HS-27A (cell line): ENCODE data around the gene RPA1.
"Not testable (repeated sequence)": the region's sequence is repeated elsewhere in the genome, so short reads cannot be mapped to it uniquely, and the experiment has no call there.

ENCODE experiments used
- DNase-seq: peaks from one replicate; pipeline ENCODE4 v3.0.0-alpha.2; 2012; ENCODE audit warnings: low read depth, missing footprints

Gene RPA1

DNA sequence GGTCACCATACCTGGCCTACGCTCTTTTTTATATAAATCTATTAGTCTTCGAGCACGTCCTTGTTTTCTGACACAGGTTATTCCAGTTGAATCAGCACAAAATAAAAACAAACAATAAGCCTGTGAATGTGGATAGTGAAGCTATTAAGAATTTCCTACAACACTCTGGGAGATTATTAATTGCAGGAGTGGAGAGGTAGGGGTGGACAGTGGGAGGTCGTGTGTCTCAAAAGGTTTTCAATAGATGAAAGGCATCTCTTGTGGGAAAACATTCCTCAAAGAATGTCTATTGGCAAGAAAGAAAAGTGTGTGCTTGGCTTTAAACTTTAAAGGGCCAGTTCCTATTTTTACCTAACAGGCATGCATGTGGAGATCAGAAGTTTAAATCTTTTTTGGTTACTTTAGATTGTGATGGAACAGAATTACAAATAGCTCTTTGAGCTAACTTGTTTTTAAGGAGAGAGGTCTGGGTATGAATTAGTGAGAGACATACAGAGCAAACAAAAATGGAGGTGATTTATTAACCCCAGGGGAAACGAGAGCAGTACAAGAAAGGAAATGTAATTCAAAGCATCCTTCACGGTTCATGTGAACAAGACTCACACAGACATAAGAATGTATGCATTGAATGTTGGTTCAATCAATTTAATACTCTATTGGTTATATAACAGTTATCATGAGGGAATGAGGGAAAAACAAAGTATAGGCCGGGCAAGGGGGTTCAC lies 9.1 kb upstream of the RPA1 start:
- DNase-seq, result no peak

DNA sequence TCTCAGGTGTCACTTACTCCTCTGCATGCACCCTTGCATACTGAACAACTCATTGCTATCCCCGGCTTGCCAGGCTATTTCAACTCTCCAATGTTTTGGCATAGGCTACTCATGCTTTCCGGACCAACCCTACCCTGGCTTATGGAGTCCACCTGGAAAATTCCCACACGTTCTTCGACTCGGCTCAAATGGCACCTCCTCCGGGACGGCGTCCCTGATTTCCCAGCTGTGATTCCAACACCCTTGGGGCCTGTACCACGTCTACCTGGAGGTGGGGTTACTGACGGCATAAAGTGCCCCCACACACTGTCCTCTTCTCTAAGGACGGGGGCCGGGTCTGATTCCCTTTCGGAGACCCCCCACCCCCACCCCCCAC lies 601 bp upstream of the RPA1 start:
- no peak for DNase-seq

DNA sequence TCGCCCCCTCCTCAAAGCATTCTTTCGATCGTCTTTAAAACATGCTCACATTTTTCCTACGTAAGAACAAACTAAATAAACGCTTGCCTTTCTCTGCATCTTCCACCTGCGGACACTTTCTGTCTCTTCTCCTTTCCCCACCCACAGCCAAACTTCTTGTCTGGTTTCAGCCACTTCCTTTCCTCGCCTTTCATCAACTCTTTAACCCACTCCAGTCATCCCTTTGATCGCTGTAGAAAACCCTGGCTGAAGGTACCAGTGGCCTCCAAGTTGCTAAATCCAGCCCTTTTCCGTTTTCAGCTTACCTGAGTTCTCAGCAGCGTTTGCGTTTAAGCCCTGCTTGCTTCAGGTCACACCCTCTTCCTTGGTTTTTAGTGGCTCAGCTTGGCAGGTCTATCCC lies 483 bp downstream of the RPA1 start:
- DNase-seq, result no peak

DNA sequence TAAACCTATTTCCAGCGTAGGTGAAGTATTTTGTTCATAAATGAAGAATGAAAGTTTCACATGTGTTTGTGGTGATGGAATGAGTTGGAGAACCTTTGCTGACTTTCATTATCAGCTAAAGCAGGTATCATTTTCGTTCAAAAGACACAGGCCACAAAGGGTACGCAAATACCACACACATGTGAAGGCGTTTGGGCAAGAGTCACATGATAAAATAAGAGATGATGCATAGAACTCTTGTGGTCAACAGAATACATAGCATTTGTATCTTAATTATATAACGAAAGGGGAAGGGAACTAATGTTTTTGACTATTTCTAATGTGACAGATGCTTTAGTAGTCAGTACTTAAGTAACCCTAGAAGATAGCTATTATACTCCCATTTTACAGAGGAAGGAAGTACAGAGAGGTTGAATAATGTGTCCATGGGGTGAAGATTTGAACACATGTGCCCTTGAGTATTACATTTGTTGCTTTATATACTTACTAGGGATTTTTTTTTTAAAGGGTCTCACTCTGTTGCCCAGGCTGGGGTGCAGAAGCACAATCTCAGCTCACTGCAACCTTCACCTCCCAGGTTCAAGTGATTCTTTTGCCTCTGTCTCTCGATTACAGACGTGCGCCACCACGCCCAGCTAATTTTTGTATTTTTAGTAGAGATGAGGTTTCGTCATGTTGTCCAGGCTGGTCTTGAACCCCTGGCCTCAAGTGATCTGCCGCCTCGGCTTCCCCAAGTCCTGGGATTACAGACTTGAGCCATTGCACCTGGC lies 4.8 kb downstream of the RPA1 start:
- DNase-seq, result no peak

DNA sequence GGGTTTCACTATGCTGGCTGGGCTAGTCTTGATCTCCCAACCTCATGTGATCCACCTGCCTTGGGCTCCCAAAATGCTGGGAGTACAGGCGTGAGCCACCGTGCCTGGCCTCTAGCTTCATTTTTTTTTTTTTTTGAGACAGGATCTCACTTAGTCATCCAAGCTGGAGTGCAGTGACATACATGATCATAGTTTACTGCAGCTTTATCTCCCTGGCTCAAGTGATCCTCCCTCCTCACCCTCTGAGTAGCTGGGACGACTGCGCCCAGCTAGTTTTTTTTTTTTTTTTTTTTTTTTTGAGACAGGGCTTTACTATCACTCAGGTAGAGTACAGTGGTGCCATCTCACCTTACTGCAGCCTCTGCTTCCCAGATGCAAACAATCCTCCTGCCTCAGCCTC lies 9.7 kb downstream of the RPA1 start:
- DNase-seq, result no peak

DNA sequence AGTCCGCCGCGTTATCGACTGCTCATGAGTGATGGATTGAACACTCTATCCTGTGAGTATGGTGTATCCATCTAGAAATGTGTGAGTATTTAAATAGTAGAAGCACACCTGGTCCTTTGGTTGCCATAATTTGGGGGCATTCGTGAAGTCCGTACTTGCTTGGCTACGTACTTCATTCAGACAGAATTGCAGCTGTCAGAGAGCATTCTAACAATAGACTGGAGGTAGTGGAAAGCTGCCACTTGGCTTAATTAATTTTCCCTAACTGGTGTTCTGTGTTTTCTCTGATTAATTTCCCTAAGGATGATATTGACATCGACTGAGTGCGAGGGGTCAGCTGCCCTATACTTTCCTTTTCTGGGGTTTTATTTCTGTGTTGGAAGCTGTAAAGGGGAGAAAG lies 14.1 kb downstream of the RPA1 start:
- no peak for DNase-seq

DNA sequence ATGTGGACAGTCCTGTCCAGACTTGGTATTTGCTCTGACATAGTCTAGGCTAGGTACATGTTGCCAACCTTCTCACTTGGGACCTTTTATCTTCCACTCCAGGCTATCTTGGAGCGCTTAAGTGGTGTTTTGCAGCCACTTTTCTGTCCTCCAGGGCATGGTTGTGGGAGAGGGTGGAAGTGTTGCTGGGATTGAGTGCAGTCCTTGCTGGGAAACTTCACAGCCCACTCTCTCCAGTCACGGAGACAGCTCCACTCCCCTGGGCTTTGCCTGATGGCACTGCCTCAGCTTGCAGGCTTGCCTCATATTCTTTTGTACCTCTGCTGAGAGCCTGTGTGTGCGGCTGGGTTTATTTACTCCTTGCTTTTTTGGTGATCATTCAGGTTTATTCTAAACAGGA lies 17.4 kb downstream of the RPA1 start:
- DNase-seq, result no peak

DNA sequence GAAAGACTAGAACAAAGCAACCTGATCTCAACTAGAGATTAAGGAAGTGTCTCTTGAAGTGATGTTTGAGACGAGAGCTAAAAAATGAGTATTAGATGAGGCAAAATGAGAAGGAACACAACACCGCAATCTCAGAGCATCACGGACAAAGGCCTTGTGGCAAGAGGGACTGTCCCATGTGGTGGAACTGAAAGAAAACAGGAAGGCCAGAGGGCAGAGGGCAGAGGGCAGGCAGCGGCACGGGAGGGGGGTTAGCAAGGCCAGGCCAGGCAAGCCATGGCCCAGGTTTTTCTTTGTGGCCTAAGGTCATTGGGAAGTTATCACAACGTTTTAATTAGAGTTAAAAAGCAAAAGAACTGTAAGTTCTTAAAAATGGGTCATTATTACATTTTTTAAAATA lies 22.5 kb downstream of the RPA1 start:
- DNase-seq, result no peak

DNA sequence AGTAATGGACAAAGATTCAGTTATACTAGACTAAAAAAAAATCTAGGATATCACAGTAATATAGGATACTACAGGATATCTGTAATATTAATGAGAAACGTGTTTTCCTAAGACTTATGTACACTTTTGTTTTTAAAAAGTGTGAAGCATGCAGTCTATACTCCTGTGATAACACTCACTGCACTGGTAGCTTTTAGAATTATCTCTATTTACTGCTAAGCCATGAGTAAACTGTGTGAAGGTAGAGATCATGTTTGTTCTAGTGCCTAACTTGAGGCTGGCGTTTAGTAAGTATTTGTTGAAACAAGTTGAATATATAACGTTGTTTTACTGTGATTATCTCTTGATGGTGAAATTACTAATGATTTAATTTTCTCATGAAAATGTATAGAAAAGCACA lies 23.9 kb downstream of the RPA1 start:
- no peak for DNase-seq

DNA sequence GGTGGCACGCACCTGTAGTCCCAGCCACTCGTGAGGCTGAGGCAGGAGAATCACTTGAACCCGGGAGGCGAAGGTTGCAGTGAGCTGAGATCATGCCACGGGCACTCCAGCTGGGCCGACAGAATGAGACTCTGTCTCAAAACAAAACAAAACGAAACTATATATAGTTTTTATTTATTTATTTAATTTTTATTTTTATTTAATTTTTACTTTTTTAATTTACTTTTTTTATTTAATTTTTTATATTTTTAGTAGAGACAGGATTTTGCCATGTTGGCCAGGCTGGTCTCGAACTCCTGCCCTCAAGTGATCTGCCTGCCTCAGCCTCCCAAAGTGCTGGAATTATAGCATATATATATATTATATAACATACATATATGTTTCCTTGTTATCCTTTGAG lies 26.7 kb downstream of the RPA1 start:
- not testable (repeated sequence) for DNase-seq

DNA sequence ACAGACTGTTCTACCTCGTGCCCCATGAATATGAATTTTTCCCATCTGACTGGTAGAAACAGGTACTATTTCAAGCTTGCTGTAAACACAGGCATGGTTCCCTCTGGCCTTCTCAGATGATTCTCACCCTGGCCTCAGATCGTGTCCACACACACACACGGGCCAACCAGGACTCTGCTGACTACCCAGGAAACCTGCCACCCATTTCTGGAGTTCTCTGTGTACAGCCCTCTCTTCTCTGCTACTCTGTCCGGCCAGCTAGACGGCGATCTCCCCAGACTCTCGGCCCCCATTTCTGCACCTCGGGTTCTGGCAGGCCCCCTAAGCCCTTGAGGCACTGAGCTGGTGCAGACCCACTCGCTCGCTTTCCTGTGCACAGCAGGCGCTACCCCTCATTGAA lies 31.2 kb downstream of the RPA1 start:
- DNase-seq, result no peak

DNA sequence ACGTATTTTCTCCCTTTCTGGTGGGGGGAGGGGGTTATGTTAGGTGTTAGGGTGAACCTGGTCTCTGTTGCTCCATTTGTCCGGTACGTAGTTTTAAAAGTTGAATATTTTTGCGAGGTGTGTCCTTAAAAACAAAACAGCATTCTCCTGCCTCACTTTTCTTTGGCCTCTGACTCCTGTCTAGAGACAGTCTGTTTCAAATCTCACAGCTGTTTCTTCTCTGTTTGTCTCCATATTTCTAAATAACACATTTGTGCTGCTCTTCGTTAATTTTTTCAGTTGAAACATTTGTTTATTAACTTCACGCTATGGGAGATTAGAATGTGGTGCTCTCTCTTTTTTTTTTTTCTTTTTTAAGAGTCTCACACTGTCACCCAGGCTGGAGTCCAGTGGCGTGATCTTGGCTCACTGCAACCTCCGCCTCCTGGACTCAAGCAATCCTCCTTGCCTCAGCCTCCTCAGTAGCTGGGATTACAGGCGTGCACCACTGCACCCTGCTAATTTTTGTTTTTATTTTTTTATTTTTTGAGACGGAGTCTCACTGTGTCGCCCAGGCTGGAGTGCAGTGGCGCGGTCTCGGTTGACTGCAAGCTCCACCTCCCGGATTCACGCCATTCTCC lies 31.7 kb downstream of the RPA1 start:
- DNase-seq, result no peak

DNA sequence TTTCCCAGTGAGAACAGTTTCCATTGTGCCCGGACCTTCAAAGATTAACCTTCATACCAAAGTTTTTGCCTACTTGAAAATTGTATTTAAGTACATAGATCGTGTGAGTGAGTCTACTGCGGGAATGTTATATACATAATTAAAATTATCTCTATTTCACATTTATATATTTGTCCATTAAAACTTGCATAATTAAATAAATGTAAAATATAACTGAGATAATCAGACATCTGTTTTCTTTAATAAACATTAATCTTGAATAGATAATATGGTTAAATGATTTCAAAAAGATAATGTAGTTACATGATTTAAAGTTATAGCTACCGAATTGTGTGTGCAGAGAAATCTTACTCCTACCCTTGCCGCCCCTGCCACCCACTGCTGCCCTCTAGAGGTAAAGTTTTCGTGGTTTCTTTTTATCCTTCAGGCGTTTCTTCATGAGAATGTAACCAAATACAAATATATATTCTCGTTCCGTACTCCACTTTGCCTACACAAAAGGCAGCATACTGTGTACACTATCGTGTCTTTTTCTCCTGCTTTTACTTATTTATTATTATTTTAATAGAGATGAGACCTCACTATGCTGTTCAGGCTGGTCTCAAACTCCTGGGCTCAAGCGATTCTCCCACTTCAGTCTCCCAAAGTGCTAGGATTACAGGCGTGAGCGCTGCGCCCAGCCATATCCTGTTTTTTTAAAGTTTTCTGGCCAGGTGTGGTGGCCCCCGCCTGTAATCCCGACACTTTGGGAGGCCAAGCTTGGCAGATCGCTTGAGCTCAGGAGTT lies 35.6 kb downstream of the RPA1 start:
- no peak for DNase-seq

DNA sequence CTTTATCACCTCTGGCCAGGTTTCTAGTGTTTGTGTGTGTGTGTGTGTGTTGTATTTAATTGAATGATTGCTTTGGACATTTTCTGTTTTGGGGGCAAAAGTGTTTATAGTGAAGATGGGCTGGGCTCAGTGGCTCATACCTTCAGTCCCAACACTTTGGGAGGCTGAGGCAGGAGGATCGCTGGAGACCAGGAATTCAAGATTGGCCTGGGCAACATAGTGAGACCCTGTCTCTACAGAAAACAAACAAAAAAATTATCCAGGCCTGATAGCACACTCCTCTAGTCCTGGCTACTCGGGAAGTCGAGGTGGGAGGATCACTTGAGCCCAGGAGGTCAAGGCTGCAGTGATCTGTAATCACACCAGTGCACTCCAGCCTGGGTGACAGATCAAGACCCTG lies 37.5 kb downstream of the RPA1 start:
- DNase-seq, result no peak

DNA sequence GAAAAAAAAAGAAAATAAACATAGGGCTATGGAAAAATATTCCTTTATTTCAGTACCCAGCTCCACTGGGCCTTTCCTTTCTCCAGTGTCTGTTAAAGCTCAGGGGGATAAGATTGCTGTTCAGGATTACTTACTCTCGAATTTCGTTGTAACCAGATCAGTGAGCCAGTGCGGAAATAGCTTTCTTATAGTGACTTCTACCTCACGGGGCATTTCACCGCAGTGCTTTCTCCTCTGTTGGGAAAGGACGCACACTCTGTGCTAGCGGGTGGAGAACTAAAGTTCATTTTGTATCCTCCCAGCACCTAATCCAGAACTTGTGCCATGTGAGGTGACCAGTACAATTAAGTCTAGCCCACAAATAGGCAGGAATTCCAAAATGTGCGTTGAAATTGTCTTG lies 38.3 kb downstream of the RPA1 start:
- no peak for DNase-seq

DNA sequence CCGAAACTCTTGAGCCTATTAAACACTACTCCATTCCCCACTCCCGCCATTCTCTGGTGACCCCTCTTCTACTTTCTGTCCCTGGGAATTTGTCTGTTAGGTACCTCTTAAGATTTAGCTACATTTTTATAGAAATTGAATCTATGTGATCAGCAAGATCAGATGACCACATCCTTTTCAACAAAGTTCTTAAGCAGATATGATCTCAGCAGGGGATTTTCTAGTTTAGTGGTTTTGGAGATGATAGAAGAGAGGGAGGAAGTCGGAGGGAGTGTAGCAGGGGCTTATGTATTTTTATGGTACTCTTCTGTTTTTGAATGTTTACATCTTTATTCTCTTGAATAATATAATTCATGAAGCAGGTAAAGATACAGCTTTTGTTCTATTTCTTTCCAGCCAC lies 40.8 kb downstream of the RPA1 start:
- DNase-seq, result no peak

DNA sequence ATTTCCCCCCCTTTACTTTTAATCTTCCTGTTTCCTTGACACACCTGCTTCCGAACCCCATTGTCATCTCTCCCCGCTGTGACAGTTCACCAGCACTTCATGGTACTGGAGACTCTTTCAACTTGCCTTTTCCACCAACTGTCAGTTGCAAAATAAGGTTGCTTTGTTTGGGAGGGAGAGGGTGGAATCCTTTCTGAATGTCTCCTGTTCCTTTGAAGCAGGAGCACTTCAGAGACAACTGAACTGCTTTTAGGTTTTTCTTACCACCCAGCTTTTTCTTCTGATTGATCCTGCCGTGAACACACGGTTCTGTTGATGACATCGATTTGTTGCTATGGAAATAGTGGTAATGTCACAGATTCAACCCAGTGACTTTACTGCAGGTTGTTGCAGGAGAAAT lies 42.0 kb downstream of the RPA1 start:
- DNase-seq, result no peak

DNA sequence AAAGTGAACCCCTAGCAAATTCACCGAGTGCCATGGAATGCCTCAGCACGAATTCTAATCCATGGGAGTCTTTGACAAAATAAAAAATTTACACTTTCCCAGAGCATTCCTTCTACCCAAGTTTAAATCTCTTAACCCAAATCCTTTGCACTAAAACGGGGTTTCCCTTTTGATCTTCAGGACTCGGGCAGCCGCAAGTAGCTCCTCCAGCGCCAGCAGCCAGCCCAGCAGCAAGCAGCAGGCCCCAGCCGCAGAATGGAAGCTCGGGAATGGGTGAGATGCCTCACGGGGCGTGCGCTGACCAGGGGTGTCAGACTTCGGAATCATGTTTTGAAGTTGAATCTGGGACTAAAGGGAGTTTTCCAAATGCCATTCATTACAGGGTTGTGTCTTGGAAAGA lies 42.4 kb downstream of the RPA1 start:
- DNase-seq, result no peak

DNA sequence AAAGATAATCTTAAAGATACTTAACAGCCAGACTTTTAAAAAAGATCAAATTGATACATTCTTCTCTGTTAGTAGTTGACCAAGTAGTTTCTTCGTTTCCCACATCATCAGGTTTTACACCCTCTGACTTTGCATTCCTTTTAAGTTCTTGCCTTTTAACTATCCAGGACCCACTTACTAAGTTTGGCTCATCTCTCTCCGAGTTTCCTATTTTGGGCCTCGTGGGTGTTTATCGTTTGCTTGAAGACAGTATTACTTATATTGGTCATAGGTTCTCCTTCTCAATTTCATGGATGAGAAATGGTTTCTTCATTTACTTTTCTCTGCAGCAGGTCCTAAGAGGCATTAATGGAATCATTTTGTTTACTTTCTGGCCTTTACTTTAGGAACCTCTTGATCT lies 43.2 kb downstream of the RPA1 start:
- no peak for DNase-seq

DNA sequence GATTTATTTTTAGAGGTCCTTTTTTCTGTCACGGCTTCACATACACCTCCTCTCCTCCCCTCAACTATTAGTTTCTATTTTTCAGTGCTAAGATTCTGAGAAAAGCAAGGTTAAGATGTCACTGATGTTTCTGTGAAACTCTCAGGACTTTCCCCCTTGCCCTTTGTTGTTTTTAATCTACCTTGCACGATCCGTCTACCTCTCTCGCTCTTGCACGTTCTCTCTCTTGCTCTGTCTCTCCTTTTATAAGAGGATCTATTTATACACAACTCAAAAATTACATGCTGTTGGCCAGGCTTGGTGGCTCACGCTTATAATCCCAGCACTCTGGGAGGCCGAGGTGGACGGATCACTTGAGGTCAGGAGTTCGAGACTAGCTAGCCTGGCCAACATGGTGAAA lies 43.6 kb downstream of the RPA1 start:
- DNase-seq, result no peak

DNA sequence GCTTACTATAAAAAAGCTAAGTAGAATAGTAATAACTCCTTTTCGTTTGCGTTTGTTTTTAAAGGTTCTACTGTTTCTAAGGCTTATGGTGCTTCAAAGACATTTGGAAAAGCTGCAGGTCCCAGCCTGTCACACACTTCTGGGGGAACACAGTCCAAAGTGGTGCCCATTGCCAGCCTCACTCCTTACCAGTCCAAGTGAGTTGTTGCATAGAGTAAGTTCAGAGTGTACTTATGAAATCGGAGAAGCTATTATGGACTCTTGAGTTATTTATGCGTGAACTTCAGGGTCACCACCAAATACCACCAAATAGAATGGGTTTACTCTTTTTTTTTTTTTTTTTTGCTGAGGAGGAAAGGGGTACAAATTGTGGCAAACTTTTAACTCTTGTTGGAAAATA lies 45.8 kb downstream of the RPA1 start:
- no peak for DNase-seq

DNA sequence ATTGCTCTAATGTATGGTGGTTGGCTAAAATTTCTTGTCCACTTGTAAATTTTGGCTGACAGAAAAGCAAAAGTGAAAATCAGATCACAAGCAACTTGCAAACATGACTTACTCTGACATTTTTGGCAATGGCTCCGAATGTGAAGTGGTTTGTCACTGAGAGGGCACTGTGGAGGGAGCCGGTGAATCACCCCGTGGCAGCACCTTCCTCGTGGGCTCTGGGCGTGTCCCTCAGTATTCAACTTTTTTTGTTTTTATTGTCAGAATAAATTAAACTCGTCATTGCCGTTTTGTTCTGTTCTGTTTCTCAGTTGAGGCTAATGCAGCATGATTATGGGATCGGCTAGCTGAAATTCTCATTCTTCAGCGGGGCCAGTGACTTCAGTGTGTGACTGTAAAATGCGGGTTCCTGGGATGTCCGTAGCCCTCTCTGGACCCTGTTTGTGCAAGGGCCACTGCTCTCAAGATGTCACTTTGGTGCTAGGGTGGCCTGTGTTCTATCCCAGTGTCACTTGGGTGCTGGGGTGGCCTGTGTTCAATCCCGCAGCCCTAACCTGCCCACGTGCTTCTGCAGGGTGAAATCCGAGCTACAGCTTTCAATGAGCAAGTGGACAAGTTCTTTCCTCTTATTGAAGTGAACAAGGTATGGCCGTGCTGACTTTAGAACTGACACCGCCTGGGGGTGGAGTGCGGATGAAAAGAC lies 48.8 kb downstream of the RPA1 start:
- no peak for DNase-seq
